ENCODE measurements around the gene IL4. TPM values are rescaled to one million over a fixed set of nuclear protein-coding genes. Genes with fewer than 3 reads are reported as not detected.

Gene IL4
- total RNA-seq, 2 experiments from 2014 or later = not detected

DNA sequence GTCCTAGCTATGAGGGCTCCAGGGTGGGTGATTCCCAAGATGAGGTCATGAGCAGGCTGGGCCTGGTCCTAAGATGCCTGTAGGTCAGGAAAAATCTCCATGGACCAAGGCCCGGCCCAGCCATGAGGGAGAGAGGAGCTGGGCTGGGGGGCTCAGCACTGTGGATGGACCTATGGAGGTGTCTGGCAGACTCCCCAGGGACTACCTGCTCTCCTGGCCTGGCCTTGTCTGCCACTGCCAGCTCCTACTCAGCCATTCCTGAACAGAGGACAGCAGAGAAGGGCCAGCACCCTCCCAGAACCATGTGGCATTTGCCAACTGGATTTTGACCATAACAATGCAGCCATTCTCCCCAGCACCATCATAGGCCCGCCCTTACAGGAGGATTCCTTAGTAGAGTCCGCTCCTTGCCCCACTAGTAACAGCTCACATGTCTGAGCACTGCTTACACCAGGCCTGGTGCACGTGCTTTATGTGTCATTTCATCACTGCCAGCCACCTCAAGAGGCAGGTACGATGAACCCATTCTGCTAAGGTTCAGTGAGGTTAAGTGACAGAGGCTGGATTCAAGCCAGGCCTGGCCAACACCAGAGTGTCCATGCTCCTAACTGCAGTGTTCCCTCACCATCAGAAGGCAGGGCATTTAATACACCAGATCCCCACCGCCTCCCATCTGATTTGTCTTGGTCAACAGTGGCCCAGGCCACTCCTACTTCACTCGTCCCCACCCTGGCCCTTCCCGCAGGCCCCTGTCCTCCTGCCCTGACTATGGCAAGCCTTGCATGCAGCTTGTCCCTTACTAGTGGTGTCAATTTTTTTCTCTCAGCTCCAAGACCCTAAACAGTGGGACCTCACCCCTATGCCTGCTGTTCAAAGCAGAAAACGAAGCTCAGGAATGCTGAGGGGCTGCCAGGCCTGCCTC, 15.1 kb upstream of the IL4 start:
- POLR2A ChIA-PET = interaction anchor here (0.8 kb wide), 1 partner anchor 18 kb away, joined by 4 read pairs; no protein-coding TSS in a partner anchor

DNA sequence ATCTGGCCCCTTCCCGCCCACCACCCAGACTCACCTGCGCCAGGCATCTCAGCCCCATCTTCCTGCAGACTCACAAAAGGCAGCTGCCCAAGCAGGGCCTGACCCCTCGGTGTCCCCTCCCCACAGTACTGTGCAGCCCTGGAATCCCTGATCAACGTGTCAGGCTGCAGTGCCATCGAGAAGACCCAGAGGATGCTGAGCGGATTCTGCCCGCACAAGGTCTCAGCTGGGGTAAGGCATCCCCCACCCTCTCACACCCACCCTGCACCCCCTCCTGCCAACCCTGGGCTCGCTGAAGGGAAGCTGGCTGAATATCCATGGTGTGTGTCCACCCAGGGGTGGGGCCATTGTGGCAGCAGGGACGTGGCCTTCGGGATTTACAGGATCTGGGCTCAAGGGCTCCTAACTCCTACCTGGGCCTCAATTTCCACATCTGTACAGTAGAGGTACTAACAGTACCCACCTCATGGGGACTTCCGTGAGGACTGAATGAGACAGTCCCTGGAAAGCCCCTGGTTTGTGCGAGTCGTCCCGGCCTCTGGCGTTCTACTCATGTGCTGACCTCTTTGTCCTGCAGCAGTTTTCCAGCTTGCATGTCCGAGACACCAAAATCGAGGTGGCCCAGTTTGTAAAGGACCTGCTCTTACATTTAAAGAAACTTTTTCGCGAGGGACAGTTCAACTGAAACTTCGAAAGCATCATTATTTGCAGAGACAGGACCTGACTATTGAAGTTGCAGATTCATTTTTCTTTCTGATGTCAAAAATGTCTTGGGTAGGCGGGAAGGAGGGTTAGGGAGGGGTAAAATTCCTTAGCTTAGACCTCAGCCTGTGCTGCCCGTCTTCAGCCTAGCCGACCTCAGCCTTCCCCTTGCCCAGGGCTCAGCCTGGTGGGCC, 13.9 kb upstream of the IL4 start:
- Mint-ChIP-seq H3K36me3 (ENCODE audit: low read depth) (no peaks in the 10 kb centered on the region), H3K4me1 (ENCODE audit: low read depth) (peaks cover 53% of the 10 kb centered on the region), H3K9me3 (ENCODE audit: insufficient read depth) (no peaks in the 10 kb centered on the region), H3K4me3 (no peak overlapping the region), H3K27me3 (ENCODE audit: low read depth) (peaks cover 2% of the 10 kb centered on the region), H3K27ac (no peak overlapping the region)
- DNase-seq (no peak), ATAC-seq (no peak)
- ChIA-PET POLR2A (interaction anchor here (1.0 kb wide), 1 partner anchor 22 kb away, joined by 3 read pairs; no protein-coding TSS in a partner anchor), CTCF (interaction anchor here (0.7 to 4.4 kb wide), 6 partner anchors 17 to 161 kb away, joined by 3 to 24 read pairs (median 3); no protein-coding TSS in a partner anchor)

More for the DNA sequence above, 15.1 kb upstream of the IL4 start:
- H3K36me3 Mint-ChIP-seq (ENCODE audit: low read depth) = no peaks in the 10 kb centered on the region
- no peak overlapping the region for H3K4me3 Mint-ChIP-seq
- no peaks in the 10 kb centered on the region for H3K9me3 Mint-ChIP-seq (ENCODE audit: insufficient read depth)
- H3K27ac Mint-ChIP-seq = no peak overlapping the region
- peaks cover 45% of the 10 kb centered on the region for H3K4me1 Mint-ChIP-seq (ENCODE audit: low read depth)
- DNase-seq = no peak
- CTCF ChIA-PET = interaction anchor here (0.8 to 4.4 kb wide), 7 partner anchors 14 to 162 kb away, joined by 3 to 24 read pairs (median 3); no protein-coding TSS in a partner anchor
- peaks cover 3% of the 10 kb centered on the region for H3K27me3 Mint-ChIP-seq (ENCODE audit: low read depth)
- no peak for ATAC-seq

DNA sequence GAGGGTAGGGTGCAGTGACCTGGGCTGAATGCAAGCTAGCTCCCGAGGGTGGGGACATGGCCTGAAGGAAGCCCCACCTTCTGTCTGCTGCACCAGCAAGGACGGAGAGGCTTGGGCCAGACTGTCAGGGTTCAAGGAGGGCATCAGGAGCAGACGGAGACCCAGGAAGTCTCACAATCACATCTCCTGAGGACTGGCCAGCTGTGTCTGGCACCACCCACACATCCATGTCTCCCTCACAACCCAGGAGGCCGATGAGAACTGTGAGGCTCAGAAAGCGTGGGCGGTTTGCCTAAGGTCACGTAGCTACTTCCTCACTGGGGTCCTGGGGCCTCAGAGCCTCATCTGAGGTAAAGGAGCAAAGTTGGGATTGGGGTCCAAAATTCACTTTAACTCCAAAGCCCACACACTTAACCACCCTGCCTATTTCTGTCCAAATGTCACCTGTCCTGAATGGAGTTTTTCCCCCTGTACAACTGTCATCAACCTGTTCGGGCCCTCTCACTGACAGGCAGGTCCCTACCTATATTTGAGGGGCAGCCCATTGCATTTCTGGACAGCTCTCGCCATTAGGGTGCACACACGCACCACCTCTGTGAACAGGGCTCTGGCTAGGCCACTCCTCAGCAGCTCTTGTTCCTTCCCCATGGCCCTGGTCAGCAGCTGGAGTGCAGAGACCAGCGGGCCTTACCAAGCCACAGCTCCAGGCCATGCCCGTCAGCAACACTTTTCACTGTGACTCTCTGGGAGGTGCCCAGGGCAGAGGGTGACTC, 12.4 kb upstream of the IL4 start:
- no peaks in the 10 kb centered on the region for H3K36me3 Mint-ChIP-seq (ENCODE audit: low read depth)
- H3K4me3 Mint-ChIP-seq = no peak overlapping the region
- no peaks in the 10 kb centered on the region for H3K9me3 Mint-ChIP-seq (ENCODE audit: insufficient read depth)
- ChIA-PET POLR2A (interaction anchor here (1.3 to 1.4 kb wide), 2 partner anchors 20 to 183 kb away, joined by 3 read pairs; no protein-coding TSS in a partner anchor), CTCF (interaction anchor here (0.6 to 4.4 kb wide), 6 partner anchors 20 to 159 kb away, joined by 3 to 24 read pairs (median 4); no protein-coding TSS in a partner anchor)
- ATAC-seq (no peak), DNase-seq (no peak)
- H3K27ac Mint-ChIP-seq = no peak overlapping the region
- no peaks in the 10 kb centered on the region for H3K27me3 Mint-ChIP-seq (ENCODE audit: low read depth)
- H3K4me1 Mint-ChIP-seq (ENCODE audit: low read depth) = peaks cover 53% of the 10 kb centered on the region

DNA sequence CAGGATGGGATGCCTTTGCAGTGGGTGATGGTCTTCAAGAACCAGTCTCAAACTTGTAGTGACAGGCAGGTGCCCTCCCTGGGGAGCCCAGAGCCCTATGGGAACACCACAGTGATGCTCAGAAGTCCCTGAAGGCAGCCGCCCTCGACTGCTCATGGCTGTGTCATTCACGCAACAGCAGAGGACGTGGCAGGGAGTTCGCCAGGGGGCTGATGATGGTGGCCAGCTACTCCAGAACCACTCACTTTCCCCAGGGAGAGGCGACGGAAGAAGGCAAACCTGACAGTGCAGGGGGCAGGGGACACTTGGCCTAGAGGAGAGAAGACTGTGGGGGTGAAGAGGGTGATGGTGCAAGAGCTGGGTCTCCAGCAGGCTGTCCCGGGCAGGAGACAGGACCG, 11.8 kb upstream of the IL4 start:
- DNase-seq (no peak), ATAC-seq (no peak)
- ChIA-PET CTCF (interaction anchor here (1.0 to 4.4 kb wide), 4 partner anchors 24 to 158 kb away, joined by 3 to 24 read pairs (median 7); no protein-coding TSS in a partner anchor), POLR2A (interaction anchor here (1.3 to 1.4 kb wide), 2 partner anchors 21 to 184 kb away, joined by 3 read pairs; no protein-coding TSS in a partner anchor)
- no peaks in the 10 kb centered on the region for H3K27me3 Mint-ChIP-seq (ENCODE audit: low read depth)
- peak overlapping the region; percentile 64 for H3K27ac Mint-ChIP-seq
- no peak overlapping the region for H3K4me3 Mint-ChIP-seq
- H3K4me1 Mint-ChIP-seq (ENCODE audit: low read depth) = peaks cover 53% of the 10 kb centered on the region
- no peaks in the 10 kb centered on the region for H3K36me3 Mint-ChIP-seq (ENCODE audit: low read depth)
- no peaks in the 10 kb centered on the region for H3K9me3 Mint-ChIP-seq (ENCODE audit: insufficient read depth)

DNA sequence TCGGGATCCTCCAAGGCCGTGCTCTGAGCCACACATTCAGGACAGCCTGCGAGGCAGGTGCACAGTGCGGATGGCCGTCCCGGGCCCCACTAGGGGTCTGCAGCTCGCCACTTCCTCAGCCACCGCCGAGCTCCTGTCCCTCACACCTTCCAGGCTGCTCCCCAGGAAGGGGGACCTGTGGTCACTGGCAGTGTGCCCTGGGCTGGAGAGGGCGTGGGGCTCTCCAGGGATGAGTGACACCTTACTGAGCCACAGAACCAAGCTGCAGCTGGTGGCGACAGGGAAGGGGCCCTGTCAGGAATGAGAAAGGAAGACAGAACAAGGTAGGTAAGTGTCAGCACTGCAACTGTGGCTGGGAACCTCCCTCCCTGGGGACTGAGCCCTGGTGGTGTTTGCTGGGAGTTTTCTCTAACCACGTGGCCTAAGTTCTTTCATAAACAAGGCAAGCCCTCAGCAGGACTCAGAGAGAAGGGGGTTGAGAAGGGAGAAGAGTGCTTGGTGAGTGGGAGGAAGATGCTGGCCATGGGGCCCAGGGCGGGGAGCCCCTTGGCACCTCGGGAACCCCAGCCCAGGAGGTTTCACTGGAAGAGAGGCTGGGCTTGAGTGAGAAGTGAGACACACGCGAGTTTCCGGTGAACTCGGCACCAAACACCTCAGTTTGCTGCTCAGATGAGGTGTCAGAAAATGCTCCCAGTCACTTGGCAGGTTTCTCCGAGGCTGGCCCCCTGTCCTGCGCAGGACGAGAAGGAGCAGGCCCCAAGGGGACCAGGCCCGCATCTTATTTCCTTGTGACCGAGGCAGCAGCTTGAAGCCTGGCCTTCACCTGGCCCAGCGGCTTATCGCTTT, 10.6 kb upstream of the IL4 start:
- Mint-ChIP-seq H3K4me3 (no peak overlapping the region), H3K36me3 (ENCODE audit: low read depth) (no peaks in the 10 kb centered on the region), H3K27me3 (ENCODE audit: low read depth) (no peaks in the 10 kb centered on the region), H3K9me3 (ENCODE audit: insufficient read depth) (no peaks in the 10 kb centered on the region), H3K27ac (peak overlapping the region; percentile 84), H3K4me1 (ENCODE audit: low read depth) (peaks cover 51% of the 10 kb centered on the region)
- peak; percentile 56 for ATAC-seq
- ChIA-PET CTCF (interaction anchor here (0.7 to 2.6 kb wide), 3 partner anchors 12 to 137 kb away, joined by 4 to 10 read pairs (median 7); no protein-coding TSS in a partner anchor), POLR2A (interaction anchor here (1.0 to 1.3 kb wide), 2 partner anchors 30 to 172 kb away, joined by 4 to 6 read pairs; partner anchors contain the start of gene IRF1)
- DNase-seq = peak; percentile 43

DNA sequence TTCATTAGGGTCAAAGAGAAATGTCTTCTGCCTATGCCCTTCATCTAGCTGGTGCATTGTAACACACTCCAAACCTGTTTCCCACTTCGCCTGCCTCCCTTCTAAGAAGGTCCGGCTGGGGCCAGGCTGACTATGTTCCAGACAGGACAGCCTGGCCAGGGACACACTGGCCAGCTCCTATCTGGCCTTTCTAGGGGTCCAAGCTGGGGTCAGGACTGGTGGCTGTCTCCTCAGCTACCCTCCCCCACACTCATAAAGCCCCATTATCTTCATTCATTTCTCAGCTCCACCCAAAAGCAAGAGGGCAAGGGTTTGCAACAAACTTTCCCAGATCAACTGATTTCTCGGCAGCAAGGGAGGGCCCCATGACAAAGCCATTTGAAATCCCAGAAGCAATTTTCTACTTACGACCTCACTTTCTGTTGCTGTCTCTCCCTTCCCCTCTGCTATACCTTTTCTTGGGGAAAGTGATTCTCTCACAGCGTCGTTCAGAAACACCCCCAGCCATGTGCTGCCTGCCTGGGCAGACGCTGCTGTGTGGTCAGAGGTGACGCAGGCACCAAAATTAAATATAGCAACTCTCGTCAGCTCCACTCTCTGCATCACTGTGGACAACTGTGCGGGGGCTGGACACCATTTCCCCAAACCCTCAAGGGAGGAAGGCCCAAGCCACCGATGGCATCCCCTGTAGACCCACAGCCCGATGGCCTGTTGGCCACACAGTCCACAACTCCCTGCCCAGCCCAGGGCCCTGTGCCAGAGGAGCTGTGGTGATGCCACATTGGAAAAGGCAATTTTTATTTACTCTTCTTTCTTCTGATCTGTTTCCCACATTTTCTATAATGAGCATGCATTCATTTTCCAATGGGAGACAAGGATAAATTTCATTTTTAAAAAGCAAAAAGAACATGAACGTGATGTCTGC, 9.8 kb upstream of the IL4 start:
- ChIA-PET CTCF (interaction anchor here (1.2 to 1.6 kb wide), 3 partner anchors 83 to 156 kb away, joined by 3 to 7 read pairs (median 3); no protein-coding TSS in a partner anchor), POLR2A (interaction anchor here (1.0 to 1.3 kb wide), 2 partner anchors 31 to 173 kb away, joined by 4 to 6 read pairs; partner anchors contain the start of gene IRF1)
- no peaks in the 10 kb centered on the region for H3K9me3 Mint-ChIP-seq (ENCODE audit: insufficient read depth)
- DNase-seq (no peak), ATAC-seq (no peak)
- peak overlapping the region; percentile 84 for H3K27ac Mint-ChIP-seq
- H3K4me1 Mint-ChIP-seq (ENCODE audit: low read depth) = peaks cover 49% of the 10 kb centered on the region
- H3K4me3 Mint-ChIP-seq = no peak overlapping the region
- no peaks in the 10 kb centered on the region for H3K36me3 Mint-ChIP-seq (ENCODE audit: low read depth)
- H3K27me3 Mint-ChIP-seq (ENCODE audit: low read depth) = no peaks in the 10 kb centered on the region

DNA sequence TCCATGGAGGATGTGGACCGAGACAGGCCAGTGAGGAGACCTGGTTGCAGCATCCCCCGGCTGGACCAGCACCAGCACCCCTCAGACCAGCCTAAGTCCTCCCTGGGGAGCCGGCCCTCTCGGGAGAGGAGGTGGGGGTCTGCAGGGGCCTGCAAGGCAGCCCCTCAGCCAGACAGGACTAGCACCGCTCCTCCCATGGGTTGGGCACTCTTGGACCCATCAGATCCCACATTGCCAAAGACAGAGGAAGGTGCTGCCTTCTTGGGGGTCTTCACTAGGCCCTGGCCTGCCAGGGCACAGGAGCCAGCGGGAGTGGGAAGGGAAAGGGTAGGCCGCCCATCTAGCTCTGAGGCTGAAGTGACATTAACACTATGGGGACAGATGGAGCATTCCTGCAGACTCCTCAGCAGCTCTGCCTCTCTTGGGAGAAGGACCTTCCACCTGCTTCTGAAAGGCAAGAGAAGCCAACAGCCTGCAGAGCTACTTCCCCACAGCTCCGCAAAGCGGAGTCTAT, 9.0 kb upstream of the IL4 start:
- Mint-ChIP-seq H3K27ac (no peak overlapping the region), H3K36me3 (ENCODE audit: low read depth) (no peaks in the 10 kb centered on the region), H3K9me3 (ENCODE audit: insufficient read depth) (no peaks in the 10 kb centered on the region), H3K4me1 (ENCODE audit: low read depth) (peaks cover 49% of the 10 kb centered on the region), H3K4me3 (no peak overlapping the region), H3K27me3 (ENCODE audit: low read depth) (no peaks in the 10 kb centered on the region)
- DNase-seq (no peak), ATAC-seq (no peak)
- CTCF ChIA-PET = interaction anchor here (1.2 to 1.6 kb wide), 3 partner anchors 82 to 155 kb away, joined by 3 to 7 read pairs (median 3); no protein-coding TSS in a partner anchor
- POLR2A ChIA-PET = no interaction called here

DNA sequence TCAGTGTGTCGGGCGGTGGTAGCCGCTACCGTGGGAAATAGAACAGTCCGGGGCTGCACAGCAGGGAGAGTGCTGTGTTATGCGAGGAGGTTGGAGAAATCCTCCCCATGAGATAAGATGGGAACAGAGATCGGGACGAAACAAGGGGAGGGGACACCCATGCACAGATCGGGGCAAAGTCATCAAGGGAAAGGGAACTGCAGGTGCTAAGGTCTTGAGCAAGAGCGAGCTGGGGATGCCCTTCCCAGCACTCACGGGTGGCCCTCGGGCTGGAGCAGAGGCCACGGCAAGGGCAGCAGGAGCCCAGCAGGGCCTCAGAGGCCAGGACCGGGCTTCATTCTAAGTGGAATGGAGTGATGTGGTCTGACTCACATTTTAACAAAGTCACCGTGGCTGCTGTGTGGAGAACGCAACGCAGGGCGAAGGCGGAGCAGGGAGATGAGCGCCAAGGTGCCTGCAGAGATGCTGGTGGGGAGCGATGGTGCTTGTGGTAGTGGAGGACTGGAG, 8.2 kb upstream of the IL4 start:
- Mint-ChIP-seq H3K27ac (no peak overlapping the region), H3K27me3 (ENCODE audit: low read depth) (no peaks in the 10 kb centered on the region), H3K4me3 (no peak overlapping the region), H3K9me3 (ENCODE audit: insufficient read depth) (no peaks in the 10 kb centered on the region), H3K4me1 (ENCODE audit: low read depth) (peaks cover 48% of the 10 kb centered on the region), H3K36me3 (ENCODE audit: low read depth) (no peaks in the 10 kb centered on the region)
- no peak for DNase-seq
- CTCF ChIA-PET = no interaction called here
- POLR2A ChIA-PET = no interaction called here
- no peak for ATAC-seq
